Measurements from ENCODE around the gene CACNA1E.
"Not testable (repeated sequence)": the region's sequence is repeated elsewhere in the genome, so short reads cannot be mapped to it uniquely, and the experiment has no call there.

- not testable (repeated sequence) for TF ChIP-seq CTCF (conservative IDR thresholded peaks at IDR 0.05; ENCODE audit: low read length); EZH2phosphoT487 (IDR thresholded peaks at IDR 0.05; ENCODE audit: borderline replicate concordance, low read depth, low read length)
These were observed 44.9 kb downstream of the CACNA1E start for GRCh38 chr1:181528241-181528640.

Data from OCI-LY7 (cell line).